GM04503 (cell line): ENCODE data around the gene UBAP2.
"Not testable (repeated sequence)": the region's sequence is repeated elsewhere in the genome, so short reads cannot be mapped to it uniquely, and the experiment has no call there.

Experiments used
- DNase-seq: peaks from one replicate; pipeline ENCODE4 v3.0.0-alpha.2; 2012; ENCODE audit warnings: low read depth

The UBAP2 gene

DNA sequence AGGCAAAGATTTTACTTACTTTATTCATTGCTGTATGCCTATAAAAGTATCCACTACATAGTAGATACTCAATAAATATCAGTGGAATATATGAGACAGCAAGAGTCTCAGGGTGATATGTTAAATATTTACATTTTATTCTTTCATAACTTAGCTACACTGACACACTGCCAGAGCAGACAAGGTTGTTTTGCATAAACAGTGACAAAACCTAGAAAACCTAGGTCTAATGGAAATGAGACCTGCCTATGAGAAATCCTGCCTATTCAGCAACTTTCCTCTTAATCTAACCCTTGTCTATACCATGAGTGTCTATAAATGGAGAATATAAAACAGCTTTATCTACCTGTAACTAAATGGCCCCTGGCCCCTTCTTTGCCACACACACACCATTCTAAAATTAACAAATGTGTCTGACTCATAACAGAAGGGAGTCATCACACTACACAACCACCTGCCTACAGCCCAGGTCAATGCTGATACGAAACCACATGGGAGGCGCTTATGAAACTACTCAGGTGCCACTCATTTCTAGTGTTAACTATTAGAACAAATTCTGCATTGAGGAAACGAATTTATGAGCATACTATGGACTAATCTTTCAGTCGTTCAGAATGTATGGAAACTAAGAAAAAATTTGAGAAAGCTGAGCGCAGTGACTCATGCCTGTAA, 60.3 kb downstream of the UBAP2 start:
- DNase-seq: no peak

DNA sequence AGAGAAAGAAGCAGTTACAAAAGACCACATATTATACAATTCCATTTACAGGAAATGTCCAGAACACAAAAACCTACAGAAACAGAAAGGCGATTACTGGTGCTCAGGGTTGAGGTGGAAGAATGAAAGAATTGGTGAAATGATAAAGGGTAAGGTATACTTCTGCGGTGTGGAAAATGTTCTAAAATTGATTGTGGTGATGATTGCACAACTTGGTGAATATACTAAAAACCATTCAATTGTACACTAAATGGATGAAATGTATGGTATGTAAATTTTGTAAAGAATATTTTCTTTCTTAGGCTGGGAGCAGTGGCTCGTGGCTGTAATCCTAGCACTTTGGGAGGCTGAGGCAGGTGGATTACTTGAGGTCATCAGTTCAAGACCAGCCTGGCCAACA, 72.3 kb downstream of the UBAP2 start:
- no peak for DNase-seq

DNA sequence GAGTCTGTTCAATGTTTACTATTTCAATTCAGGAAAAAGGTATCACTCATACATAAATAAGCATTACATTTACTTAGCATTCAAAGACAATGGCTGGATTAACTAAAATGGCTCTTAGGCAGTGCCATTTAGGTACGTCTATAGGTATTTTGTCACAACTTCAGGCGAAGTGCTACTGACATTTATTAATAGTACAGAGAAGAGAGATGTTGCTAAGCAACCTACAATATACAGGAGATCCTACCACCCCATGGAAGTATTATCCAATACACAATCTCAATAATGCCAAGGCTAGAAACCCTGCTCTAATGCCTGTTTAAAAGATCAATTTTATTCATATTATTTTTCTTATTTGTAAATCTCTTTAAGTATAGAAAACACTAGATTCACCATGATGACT, 76.0 kb downstream of the UBAP2 start:
- DNase-seq: no peak

DNA sequence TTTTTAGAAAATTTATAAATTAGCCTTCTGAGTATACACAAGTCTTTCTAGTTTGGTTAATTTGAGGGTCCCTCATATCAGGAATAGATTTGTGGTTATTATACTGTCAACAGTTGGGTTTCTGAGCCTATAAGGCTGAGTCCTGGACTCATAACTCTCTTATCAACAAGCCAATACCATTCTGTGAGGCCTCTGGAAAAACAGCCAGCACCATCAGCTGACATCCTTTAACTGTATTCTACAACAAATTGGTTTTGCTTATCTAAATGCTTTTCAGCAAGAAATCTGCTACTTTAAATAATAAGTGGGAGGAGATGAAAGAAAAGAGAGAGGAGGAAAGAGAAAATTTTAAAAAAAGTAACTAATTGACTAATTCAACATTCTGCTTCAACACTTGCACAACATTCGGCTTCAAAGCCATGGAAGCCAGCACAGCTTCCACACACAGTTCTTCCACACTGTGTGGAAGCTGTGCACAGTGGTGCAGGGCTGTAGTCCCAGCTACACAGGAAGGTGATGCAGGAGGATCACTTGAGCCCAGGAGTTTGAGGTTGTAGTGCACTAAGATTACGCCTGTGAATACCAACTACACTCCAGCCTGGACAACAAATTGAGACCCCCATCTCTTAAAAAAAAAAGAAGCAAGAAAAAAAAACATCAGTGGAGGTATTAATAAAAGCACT, 84.5 kb downstream of the UBAP2 start:
- no peak for DNase-seq

DNA sequence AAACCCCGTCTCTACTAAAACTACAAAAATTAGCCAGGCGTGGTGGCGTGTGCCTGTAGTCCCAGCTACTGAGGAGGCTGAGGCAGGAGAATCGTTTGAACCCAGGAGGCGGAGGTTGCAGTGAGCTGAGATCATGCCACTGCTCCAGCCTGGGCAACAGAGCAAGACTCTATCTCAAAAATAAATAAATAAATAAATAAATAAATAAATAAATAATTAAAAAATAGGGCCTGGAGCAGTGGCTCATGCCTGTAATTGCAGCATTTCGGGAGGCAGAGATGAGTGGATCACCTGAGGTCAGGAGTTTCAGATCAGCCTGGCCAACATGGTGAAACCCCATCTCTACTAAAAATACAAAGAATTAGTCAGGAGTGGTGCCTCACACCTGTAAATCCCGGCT, 86.2 kb downstream of the UBAP2 start:
- DNase-seq: not testable (repeated sequence)

DNA sequence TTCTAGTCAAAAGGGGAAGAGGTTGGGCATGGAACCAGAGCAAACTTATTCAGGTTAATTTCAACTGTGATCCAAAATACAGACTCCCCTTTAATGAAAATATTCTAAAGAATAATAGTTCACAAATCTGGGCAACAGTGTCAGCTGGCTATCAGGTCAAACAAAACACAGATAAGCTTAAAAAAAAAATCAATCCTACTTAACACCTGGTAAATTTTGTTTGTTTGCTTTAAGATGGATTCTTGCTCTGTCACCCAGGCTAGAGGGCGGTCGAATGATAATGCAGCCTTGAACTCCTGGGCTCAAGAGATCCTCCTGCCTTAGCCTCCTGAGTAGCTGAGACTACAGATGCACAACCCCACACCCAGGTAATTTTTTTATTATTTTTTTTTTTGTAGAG, 89.0 kb downstream of the UBAP2 start:
- no peak for DNase-seq

DNA sequence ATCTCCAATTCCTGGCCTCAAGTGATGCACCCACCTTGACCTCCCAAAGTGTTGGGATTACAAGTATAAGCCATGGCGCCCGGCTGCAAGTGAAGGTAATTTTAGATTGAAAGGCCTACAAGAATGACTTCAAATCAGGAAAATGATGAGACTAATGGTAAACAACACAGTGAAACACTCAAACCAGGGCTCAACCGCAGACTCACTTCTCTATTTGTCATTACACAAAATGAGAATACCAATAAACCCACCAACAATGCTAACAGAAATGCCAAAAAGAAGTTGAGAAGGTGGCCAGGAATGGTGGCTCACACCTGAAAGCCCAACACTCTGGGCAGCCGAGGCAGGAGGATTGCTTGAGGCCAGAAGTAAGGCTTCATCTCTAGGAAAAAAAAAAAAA, 92.1 kb downstream of the UBAP2 start:
- no peak for DNase-seq

DNA sequence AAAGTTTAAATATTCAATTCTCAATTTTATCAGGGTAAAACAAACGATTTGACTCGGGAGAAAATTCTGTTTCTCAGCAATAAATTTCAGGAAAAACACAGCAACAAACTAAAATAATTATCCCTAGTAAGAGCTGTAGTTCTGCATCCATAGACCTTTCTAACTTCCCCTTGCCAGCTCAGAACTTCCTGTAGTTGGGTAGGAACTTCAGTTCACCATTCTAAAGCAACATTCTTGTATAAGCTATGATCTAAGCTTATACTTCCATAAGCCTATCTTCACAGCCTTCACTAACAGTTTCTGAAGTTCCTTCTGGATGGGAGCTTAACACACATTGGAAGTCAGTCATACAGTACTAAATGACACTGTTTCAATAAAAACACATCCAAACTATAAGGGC, 96.6 kb downstream of the UBAP2 start:
- no peak for DNase-seq

DNA sequence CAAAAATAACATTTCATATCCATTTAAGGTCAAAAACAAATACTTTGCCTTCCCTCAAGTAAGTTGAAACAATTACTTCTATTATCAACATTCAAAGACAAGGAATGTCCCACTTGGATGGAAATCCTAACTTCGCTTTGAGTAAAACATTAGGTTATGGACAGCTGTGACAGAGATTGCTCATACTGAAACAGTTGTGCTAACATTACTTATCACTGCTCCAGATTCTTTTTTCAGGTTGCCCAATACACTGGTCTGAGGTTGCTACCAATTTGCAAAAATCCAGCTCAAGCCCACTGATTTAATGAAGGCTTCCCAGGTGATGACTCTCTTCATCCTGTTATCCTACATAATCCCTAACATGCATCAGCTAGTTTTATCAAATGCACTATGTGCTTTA, 98.3 kb downstream of the UBAP2 start:
- no peak for DNase-seq

DNA sequence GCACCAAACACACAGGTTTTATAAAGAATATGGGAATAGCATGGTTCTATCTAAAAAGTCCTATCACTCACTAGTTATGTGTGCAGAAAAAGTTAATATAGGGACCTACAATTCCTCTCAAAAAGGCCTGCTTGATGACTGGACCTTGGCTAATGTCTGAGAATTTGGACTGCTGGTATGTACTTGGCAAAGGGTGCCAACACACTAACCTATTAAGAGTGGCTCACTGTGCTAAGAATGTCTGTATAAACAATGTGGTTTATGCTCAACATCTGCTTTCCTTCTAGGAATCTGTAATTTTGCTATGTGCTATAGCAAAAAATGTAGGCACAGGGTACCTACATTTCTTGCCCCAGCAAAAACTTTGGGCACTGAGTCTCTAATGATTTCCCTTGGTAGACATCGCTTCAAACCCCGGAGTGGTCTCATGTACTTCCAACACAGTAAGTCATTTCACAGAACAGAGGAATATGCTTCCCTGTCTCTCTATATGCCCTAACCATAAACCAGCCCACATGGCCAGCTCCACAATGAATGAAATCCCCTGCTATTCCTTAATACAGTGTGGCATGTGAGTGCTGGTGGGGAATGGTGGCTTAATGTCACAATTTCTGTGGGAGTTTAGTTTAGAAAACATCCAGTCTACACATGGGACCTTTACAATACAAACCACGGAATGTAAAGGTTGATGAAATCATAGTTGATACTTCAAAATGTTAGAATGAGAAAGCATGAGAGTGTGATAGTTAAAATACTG, 101.7 kb downstream of the UBAP2 start:
- DNase-seq: peak; percentile 92

DNA sequence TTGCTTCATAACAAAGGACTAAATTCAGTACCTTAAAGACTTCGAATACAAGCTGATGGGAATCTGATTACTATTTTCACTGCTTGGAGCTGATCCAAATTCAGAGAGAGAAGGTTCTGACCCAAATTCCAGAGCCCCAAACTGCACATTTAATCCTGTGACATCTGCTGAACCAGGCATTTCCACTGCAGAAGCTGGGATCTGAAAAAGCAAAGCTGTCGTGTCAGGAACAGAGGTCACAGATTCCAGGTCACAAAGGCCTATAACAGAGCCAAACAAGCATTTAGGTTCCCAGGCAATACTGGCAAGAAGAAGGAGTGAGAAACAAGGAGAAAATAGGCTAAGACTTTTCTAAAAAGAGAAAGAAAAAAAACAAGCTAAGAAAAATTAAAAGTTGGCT, 105.3 kb downstream of the UBAP2 start:
- DNase-seq: no peak

DNA sequence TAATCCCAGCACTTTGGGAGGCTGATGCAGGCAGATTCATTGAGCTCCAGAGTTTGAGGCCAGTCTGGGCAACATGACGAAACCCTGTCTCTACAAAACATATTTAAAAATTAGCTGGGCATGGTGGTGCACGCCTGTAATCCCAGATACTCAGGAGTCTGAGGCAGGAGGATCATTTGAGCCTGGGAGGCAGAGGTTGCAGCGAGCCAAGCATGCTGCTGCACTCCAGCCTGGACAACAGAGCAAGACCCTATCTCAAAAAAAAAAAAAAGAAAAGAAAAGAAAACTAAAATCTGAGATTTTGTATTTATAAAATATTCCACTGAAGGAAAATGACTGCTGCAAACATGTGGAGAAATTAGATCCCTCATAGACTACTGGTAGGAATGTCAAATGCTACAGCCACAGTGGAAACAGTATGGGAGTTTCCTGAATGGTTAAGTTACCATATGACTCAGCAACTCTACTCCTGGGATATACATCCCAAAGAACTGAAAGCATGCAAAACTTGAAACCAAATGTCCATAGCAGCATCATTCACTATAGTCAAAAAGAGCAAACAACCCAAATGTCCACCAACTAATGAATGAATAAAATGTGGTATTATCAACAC, 106.1 kb downstream of the UBAP2 start:
- DNase-seq: peak; percentile 26

DNA sequence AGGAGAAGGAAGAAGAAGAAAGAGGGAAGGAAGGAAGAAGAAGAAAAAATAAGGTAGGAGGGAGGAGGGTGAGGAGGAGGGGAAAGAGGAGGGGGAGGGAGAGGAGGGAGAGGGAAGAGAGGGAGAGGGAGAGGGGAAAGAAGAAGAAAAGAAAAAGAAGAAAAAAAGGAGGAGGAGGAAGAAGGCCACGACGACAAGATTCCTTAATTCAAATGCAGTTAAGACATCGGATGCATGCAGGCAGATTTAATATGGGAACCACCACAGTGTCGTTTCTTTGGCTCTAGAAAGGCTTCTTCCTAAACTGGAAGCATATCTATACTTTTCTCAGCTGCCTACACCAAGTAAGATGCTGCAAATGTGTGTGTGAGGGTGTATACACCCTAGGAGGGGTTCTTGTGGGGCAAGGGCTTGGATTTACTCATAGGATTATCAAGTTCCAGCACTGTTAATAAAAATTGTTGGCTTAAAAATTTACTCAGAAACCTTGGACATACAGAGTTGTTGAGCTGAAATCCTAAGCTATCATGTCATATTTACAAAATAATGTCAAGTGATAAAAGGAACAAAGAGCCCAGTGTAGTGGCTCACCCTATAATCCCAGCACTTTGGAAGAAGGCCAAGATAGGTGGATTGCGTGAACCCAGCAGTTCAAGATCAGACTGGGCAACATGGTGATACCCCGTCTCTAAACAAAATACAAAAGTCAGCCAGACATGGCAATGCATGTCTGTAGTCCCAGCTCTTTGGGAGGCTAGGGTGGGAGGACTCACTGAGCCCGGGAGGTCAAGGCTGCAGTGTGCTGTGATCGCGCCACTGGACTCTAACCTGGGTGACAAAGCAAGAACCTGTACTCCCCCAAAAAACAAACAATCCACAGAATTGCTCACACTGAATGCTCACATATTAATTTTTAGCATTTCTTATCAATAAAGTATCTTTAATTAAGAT, 108.5 kb downstream of the UBAP2 start:
- DNase-seq: no peak

DNA sequence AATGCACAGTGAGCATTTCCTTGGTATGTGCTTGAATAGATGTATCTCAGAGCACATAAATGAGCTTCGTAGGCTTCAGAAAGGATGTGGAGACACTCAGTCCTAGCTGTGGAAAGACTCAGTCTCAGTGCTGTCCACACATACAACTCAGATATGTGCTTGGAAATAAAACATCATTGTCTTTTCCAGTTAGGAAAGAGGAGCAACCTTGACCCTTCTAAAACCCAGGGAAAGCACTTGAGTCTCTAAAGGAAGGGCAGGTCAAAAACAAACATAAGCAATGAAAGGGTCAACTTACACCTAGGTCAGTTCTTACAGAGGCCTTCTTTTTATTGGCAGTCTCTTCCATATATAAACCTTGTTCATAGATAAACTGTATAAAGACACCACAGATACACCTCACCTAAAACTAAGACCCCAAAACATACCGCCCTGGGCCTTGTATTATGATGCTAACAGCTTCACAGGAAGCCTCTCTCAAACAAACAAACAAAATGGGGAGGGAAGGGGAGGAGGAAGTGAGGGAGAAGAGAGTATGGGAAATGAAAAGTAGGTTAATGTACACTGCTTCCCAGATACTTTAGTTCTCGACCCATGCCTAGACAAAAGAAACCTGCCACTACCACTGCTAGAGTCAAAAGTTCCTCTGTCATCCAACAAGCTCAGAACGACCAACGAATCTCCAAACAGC, 114.4 kb downstream of the UBAP2 start:
- no peak for DNase-seq

DNA sequence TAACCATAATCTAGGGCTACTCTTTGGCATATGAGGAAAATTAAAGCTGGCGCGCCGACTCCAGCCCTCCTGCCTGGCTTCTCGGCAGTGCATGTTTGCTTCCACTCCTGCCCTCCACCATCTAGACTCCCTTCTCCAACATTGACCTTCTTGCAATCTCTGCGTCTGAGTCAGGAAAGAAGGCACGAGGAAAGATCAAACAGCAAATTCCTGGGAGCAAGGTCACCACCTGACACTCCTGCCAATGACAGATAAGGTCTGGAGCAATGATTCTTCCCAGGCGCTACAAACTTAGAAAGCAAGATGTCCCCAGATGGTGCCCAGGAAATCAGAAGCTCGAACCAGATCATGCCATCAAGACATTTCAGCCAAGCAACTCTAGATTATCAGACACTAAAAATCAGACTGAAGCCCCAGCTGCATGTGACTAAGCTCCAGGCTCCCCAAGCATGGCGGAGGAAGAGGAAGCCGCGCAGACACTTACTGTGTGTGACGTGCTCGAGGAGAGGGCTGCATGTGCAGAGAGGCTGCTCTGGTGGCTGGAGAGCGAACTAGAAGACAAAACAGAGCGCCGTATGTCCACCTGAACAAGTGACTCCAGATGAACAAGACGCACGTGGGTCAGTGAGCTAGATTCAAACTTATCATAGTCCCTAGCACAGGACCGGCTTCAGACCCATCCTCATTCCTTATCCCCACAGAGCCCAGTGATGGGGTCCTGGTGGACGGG, 116.4 kb downstream of the UBAP2 start:
- DNase-seq: no peak

DNA sequence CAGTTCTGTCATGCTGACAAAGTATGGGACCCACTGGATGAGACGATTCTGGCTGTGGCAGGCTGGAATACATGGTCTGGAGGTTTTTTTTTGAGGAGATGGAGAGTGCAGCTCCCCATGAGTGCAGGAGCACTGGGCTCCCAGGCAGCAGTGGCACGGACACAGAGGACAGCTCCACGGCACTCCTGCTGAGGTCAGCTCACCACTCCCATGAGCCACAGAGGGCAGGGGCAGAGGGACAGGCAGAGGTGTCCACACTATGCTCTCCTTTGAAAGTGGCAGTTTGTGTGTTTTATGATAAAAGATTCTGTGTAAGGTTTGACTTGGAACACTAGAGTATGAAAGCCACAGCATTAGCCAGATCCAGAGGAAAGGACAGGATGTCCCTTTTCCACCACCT, 117.4 kb downstream of the UBAP2 start:
- DNase-seq: no peak

DNA sequence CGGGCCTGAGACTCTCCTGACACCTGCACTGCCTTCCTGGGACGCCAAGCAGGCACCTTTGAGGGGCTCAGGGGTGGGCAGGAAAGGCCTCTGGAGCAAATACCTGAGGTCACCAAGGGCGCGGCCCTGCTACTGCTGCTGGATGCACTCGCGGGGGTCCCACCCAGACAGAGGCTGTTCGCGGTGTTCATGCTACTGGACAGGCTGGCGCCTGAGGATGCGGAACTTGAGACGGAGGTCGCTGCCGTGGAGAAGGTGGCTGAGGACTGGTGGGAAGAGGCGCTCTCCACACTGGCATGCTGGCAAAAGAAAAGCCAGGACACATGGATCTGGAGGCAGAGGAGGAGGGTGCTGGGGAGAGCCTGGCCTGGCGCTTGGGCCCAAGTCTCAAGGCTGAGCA, 121.0 kb downstream of the UBAP2 start:
- DNase-seq: no peak

DNA sequence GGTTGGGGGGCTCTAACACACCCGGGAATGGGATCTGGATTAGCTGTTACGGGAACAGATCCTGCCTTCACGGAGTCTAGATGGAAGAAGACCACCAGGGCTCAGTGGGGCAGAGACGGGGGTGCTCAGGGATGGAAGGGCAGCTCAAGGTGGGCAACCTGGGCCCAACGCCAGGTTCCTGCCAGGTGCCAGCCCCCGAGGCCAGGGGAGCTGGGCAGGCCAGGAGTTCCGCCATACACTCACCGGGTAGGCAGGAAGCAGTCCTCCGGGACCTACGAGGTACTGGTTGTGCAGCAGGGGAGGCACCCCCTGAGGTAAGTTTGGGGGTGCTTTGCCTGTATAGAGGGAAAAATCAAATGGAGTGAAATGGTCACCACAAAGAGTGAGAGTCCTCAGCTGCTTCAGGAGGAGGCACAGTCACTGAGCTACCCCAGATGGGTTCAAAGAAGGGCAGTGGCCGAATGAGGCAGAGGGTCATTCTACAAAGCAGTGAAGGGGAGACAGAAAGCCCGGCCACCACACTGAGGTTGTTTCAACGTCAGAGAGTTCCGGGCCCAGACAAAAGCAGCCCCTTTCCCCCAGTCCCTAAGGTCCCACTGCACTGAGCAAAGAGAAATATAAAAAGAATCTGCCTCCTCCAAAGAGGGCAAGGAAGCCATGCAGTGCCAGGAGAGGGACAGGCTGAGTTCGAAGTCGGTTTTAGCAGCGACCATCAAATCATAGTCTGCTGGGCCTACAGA, 121.8 kb downstream of the UBAP2 start:
- DNase-seq: no peak

DNA sequence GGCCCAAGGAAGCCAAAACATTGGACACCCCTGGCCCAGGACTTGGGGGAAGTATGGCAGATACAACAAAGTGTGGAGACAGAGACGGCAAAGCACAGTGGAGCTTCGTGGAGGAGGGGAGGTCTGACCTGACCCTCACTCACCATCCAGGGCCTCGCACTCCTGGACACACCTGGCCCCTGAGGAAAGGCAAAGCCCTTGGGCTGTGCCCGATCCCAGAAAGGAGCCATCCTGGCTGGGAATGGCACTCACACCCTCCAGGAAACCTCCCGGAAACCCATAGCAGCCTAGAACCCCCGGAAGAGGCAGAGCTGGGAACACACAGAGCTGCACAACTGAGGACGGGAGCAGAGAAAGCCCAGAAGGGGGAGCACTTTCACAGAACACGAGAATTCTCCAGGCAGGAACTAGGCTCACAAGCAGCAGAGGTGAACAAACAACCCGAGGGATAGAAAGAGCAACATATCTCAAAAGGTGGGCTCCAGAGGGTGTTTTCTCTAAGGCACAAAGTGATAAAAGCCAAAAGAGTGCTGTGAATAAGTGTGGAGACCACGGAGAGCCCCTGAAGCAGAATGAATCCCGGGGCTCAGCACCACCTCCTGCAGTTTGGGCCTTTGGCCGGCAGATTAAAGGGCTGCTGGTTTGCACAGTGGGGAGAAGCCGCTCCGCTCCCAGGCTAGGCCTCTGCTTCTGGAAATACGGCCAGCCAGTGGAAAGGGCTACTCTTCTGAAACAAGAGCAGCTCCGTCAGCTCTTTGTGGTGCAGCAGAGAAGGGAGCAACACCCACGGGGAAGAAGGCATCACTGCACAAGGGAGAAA, 123.5 kb downstream of the UBAP2 start:
- peak; percentile 14 for DNase-seq
